Measurements from ENCODE around the gene ZNF487. TPM values are rescaled to one million over a fixed set of nuclear protein-coding genes. Genes with fewer than 3 reads are reported as not detected.
"Not testable (repeated sequence)": the region's sequence is repeated elsewhere in the genome, so short reads cannot be mapped to it uniquely, and the experiment has no call there.

Gene ZNF487
- total RNA-seq, 1 donor from 2014 or later = 1.9 TPM

- Histone ChIP-seq H3K4me3 (ENCODE audit: low read depth, low read length) (no peak overlapping the region), H3K27me3 (ENCODE audit: control insufficient read depth, insufficient read depth, low read length) (no peaks in the 10 kb centered on the region), H3K36me3 (ENCODE audit: control insufficient read depth, insufficient read depth, low read length) (no peaks in the 10 kb centered on the region)
- TF ChIP-seq CTCF (IDR thresholded peaks at IDR 0.05; ENCODE audit: insufficient read depth, low read length, poor library complexity, severe bottlenecking) = no peak
- no peak for DNase-seq (ENCODE audit: low read depth)
Measured at GRCh38 chr10:43421519-43421918, 15.4 kb upstream of the ZNF487 start.

- H3K27me3 ChIP-seq (ENCODE audit: control insufficient read depth, insufficient read depth, low read length); H3K36me3 ChIP-seq (ENCODE audit: control insufficient read depth, insufficient read depth, low read length); DNase-seq (ENCODE audit: low read depth); H3K4me3 ChIP-seq (ENCODE audit: low read depth, low read length): not testable (repeated sequence)
Measured at GRCh38 chr10:43421944-43422343, 15.0 kb upstream of the ZNF487 start.

GRCh38 chr10:43424416-43424815 lies 12.5 kb upstream of the ZNF487 start:
- no peak for DNase-seq (ENCODE audit: low read depth)
- Histone ChIP-seq H3K27me3 (ENCODE audit: control insufficient read depth, insufficient read depth, low read length) (no peaks in the 10 kb centered on the region), H3K36me3 (ENCODE audit: control insufficient read depth, insufficient read depth, low read length) (no peaks in the 10 kb centered on the region), H3K4me3 (ENCODE audit: low read depth, low read length) (no peak overlapping the region)
- TF ChIP-seq CTCF (IDR thresholded peaks at IDR 0.05; ENCODE audit: insufficient read depth, low read length, poor library complexity, severe bottlenecking) = no peak

GRCh38 chr10:43426476-43426875 lies 10.4 kb upstream of the ZNF487 start:
- DNase-seq (ENCODE audit: low read depth) = not testable (repeated sequence)

GRCh38 chr10:43427166-43427825 lies 9.6 kb upstream of the ZNF487 start:
- TF ChIP-seq CTCF (IDR thresholded peaks at IDR 0.05; ENCODE audit: insufficient read depth, low read length, poor library complexity, severe bottlenecking) = no peak
- Histone ChIP-seq H3K36me3 (ENCODE audit: control insufficient read depth, insufficient read depth, low read length) (no peaks in the 10 kb centered on the region), H3K27me3 (ENCODE audit: control insufficient read depth, insufficient read depth, low read length) (no peaks in the 10 kb centered on the region)

More at GRCh38 chr10:43426476-43426875, 10.4 kb upstream of the ZNF487 start:
- H3K36me3 ChIP-seq (ENCODE audit: control insufficient read depth, insufficient read depth, low read length); H3K27me3 ChIP-seq (ENCODE audit: control insufficient read depth, insufficient read depth, low read length); H3K4me3 ChIP-seq (ENCODE audit: low read depth, low read length): not testable (repeated sequence)

GRCh38 chr10:43430926-43431663 lies 5.8 kb upstream of the ZNF487 start:
- H3K36me3 ChIP-seq (ENCODE audit: control insufficient read depth, insufficient read depth, low read length) = no peaks in the 10 kb centered on the region
- H3K27me3 ChIP-seq (ENCODE audit: control insufficient read depth, insufficient read depth, low read length) = no peaks in the 10 kb centered on the region

More at GRCh38 chr10:43427166-43427825, 9.6 kb upstream of the ZNF487 start:
- no peak for DNase-seq (ENCODE audit: low read depth)
- H3K4me3 ChIP-seq (ENCODE audit: low read depth, low read length) = no peak overlapping the region

More at GRCh38 chr10:43430926-43431663, 5.8 kb upstream of the ZNF487 start:
- DNase-seq (ENCODE audit: low read depth) = no peak
- H3K4me3 ChIP-seq (ENCODE audit: low read depth, low read length) = no peak overlapping the region
- no peak for TF ChIP-seq CTCF (IDR thresholded peaks at IDR 0.05; ENCODE audit: insufficient read depth, low read length, poor library complexity, severe bottlenecking)

Data from kidney epithelial cell (primary cell).